CD4-positive, alpha-beta T cell treated with Interleukin-17A for 1 hour (primary cell): ENCODE data around the gene NFIB.
A peak's percentile ranks its signal among the peaks of the same experiment; 100 is the strongest.

ENCODE experiments used
- DNase-seq: peaks from one replicate; pipeline ENCODE4 v3.0.0-alpha.2; 2020

Gene NFIB

GRCh38 chr9:14318934-14319580, 5.1 kb upstream of the NFIB start:
- DNase-seq, result no peak

DNA sequence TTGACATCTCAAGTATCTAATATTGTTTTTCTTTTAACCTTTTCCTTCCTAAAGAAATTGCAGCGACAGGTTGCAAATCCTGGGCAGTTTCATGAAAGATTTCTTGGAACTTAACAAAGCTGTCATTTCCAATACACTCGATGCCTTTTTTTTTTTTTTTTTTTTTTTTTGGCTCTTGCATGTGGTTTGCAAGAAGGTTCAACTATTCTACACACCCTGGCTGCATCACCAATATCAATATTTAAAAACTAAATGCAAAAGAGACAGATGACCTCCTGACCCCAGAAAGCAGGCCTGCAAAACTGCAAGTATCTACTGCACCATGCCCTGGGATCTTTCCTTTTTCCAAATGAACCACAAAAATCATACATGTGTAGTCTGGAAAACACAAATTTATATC, 4.4 kb upstream of the NFIB start:
- no peak for DNase-seq

DNA sequence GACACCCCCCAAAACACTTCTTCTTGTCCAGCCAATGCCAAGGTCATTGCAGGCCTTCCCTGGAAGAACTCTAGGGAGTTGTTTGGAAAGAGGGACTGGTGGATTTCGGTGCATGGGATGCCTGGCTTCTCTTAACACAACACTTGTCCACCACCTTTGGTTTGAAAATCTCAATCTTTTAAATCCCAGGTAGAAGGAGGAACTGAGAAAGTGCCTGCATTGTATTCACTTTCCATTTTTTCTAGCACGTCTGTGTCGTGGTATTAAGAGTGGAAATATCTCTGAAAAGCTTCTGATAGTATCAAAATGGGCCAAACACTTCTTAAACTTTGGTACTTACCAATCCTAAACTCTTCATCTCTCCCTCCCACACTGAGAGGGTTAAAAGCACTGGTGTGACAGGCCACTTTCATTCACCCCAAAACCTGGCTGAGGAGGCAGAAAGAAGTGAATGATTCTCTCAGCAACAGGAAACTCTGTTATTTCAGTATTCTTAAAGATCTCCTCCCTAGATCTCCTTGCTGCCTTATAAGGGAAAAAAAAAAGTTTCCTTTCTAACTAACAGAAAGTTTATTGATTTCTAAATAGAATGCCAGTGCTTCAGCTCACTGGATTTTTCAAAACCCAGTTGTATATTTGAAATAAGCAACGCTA, 3.9 kb upstream of the NFIB start:
- no peak for DNase-seq

DNA sequence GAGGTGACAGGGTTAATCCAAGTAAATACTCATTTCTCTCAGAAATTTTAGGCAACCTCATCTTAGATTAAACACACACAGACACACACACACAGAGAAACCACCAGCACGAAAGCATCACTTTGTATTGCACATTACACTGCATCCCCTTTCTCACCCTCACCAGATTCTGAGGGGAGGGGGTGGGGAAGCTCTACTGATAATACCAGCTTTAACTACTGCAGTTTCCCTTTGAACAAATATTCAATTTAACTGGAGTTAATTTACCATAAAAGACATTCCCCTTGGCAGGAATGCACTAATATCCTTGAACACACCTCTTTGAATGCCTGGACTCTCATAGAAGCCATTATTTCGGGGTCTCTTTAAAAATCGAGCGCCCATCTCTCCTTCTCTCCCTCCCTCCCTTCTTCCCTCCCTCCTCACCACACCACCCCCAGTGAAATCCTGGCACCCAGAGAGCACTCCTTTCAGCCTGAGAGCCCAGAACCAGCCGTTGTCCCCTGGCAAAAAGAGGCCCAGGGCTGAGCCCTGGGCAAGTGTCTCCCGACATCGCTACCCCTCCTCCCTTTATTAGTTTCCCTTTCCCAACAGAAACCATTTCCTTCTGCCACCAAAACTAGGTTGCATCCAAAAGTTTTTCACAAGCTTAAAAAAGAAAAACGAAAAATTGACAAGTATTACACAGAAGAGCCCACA, 2.8 kb upstream of the NFIB start:
- no peak for DNase-seq

- no peak for DNase-seq
Measured at GRCh38 chr9:14315875-14316601, 2.1 kb upstream of the NFIB start.

GRCh38 chr9:14314929-14315874, 1.3 kb upstream of the NFIB start:
- DNase-seq, result peak; percentile 19

DNA sequence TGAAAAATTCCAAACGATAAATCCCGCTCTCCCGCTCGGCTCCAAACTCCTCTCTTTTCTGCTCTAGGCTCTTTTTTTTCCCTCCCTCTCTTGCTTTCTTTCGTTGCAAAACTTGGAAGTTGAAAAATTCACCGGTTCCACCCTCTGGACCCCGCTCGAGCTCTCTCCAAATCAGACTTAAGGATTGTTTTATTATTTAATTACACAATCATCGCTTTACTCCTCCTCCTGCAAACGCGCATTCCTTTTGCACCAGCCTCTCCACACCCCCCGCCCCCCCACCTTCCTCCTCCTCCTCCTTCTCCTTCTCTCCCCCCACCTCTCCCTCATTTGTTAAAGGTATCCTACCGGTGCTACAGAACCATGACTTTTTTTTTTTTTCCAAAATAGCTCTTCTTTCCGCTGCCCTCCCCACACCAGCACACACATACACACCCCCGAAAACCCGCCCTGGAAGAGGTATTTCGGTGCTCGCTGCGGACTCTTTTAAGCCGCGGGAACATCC, 535 bp upstream of the NFIB start:
- DNase-seq, result no peak

GRCh38 chr9:14313378-14313940, 482 bp downstream of the NFIB start:
- no peak for DNase-seq

- no peak for DNase-seq
Measured at GRCh38 chr9:14312719-14313377, 1.1 kb downstream of the NFIB start.

- DNase-seq, result no peak
Measured at GRCh38 chr9:14311956-14312685, 1.8 kb downstream of the NFIB start.

DNA sequence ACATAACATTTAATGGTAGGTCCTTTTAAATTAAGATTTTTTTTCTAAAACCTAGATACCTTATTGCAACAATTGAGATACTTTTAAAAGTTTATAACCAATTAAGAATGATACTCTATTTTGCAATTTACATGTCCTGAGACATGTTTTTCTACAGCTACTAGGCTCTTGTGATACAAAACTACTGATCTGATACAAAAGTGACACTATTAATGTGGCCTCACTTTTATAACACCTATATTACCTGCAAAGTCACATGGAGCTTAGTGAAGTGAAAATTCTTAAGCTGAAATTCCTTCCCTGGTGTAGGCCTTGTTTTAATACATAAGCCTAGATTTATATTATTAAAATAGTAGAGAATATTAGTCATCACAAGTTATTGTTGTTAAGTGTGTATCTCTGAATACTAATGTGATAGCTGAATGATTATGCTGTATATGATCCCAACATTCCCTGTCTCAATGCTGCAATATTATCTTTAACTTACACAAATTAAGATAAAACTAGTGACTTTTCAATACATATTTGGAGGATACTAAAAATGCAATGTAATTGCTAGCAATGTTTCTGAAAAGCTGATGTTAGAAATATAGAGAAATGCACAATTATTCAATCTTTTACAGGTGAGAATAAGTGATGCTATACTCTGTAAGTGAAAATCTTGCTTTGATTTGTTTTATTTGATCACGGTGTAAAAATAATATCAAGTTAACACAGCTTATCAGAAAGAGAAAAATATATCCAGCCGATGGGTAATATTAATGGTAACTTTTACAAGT, 2.6 kb downstream of the NFIB start:
- DNase-seq, result no peak

DNA sequence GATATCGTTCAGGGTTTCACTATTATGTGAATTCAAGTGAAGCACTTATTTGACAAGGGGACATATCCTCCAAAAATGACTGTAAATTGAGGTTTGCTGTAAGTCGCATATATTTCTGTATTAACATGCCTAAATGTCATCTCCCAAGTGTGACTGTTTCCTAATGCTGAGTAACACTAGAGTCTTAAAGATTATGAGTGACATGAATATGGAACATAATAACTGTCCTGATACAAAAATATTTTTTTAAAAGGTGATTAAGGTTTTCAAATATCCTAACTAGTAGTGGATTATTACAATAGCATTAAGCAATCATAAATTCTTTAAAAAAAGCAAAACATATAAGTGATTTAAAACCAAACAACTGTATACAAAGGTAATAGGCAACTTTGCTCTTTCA, 3.6 kb downstream of the NFIB start:
- DNase-seq, result no peak

DNA sequence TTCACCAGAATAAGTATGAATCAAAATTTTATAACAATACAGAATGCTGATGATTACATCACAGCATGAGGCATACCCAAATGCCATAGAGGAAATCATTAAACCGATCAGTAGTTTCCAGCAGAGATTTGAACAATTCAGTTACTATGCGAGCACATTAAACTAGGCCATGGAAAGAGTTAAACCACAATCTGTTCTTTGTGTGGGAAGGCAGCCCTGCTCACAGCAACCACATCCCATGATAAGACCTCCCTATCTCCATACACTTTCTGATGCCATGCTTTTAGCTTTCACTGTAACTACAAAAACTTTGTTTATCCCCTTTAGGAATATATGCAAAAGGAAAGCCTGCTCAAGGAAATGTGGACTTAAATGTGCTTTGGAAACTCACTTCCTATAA, 4.5 kb downstream of the NFIB start:
- no peak for DNase-seq

DNA sequence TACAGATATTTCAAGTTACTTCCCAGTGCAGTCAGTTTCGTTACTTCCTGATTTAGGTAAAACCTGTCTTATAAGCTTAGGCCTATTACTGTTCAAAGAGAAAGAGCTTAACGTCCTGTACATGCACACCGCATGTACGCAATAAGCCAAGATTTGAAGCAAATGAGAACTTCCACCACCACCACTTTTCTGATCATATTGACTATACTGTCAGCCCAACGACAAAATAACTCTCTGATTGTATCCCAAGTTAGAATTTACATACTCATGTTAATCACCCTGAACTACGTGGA, 5.1 kb downstream of the NFIB start:
- DNase-seq, result no peak

- DNase-seq, result no peak
Measured at GRCh38 chr9:14307989-14308852, 5.7 kb downstream of the NFIB start.

- DNase-seq, result no peak
Measured at GRCh38 chr9:14306672-14307660, 7.0 kb downstream of the NFIB start.

- no peak for DNase-seq
Measured at GRCh38 chr9:14306188-14306587, 7.8 kb downstream of the NFIB start.

DNA sequence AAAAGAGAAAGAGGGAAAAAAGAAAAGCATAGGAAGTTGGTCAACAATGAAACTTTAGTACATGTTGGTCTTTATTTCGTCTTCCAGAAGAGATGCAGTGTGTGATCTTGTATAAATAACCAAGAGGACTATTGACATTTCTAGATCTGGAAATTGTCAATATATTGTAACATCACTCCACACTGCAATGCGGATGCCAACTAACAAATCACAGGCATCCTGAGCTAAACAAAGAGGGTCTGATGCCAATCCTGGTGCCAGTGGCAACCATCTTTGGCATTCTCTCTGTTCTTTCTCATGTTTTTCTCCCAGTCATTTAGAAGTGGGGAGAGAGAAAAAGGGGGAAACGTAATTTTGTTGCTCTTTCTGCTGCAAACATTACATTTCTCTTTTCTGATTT, 9.7 kb downstream of the NFIB start:
- no peak for DNase-seq
